IPS-NIHi7 (cell line): ENCODE results near the gene HSBP1L1.

Experiments
- DNase-seq: peaks from one replicate; pipeline ENCODE4 v3.0.0; 2012; ENCODE audit warnings: mixed read lengths; ENCODE audit errors: extremely low spot score

The HSBP1L1 gene

GRCh38 chr18:79961527-79962291, 2.7 kb upstream of the HSBP1L1 start:
- DNase-seq: no peak

- no peak for DNase-seq
These were observed 2.1 kb upstream of the HSBP1L1 start for GRCh38 chr18:79962311-79962710.

- DNase-seq: no peak
These were observed 1.4 kb upstream of the HSBP1L1 start for GRCh38 chr18:79962835-79963657.

GRCh38 chr18:79963658-79964329, 649 bp upstream of the HSBP1L1 start:
- no peak for DNase-seq

GRCh38 chr18:79965119-79965902, 868 bp downstream of the HSBP1L1 start:
- DNase-seq: no peak

- no peak for DNase-seq
These were observed 6.1 kb downstream of the HSBP1L1 start for GRCh38 chr18:79970419-79971133.

GRCh38 chr18:79971211-79971952, 6.9 kb downstream of the HSBP1L1 start:
- DNase-seq: no peak

- no peak for DNase-seq
These were observed 7.5 kb downstream of the HSBP1L1 start for GRCh38 chr18:79971986-79972385.

- no peak for DNase-seq
These were observed 8.3 kb downstream of the HSBP1L1 start for GRCh38 chr18:79972720-79973119.

- no peak for DNase-seq
These were observed 9.1 kb downstream of the HSBP1L1 start for GRCh38 chr18:79973517-79973916.

- DNase-seq: no peak
These were observed 9.7 kb downstream of the HSBP1L1 start for GRCh38 chr18:79974025-79974654.

GRCh38 chr18:79975043-79975442, 10.6 kb downstream of the HSBP1L1 start:
- no peak for DNase-seq

GRCh38 chr18:79975985-79976680, 11.7 kb downstream of the HSBP1L1 start:
- no peak for DNase-seq

GRCh38 chr18:79979843-79980242, 15.4 kb downstream of the HSBP1L1 start:
- DNase-seq: no peak

- DNase-seq: no peak
These were observed 16.1 kb downstream of the HSBP1L1 start for GRCh38 chr18:79980585-79980984.

- DNase-seq: no peak
These were observed 18.3 kb downstream of the HSBP1L1 start for GRCh38 chr18:79982736-79983135.

GRCh38 chr18:79983253-79983652, 18.8 kb downstream of the HSBP1L1 start:
- no peak for DNase-seq

GRCh38 chr18:79983793-79984192, 19.4 kb downstream of the HSBP1L1 start:
- DNase-seq: no peak

- no peak for DNase-seq
These were observed 20.7 kb downstream of the HSBP1L1 start for GRCh38 chr18:79985172-79985571.
